ENCODE results near the gene PCDHB2.
"Not testable (repeated sequence)": the region's sequence is repeated elsewhere in the genome, so short reads cannot be mapped to it uniquely, and the experiment has no call there.

PCDHB2 gene

DNA sequence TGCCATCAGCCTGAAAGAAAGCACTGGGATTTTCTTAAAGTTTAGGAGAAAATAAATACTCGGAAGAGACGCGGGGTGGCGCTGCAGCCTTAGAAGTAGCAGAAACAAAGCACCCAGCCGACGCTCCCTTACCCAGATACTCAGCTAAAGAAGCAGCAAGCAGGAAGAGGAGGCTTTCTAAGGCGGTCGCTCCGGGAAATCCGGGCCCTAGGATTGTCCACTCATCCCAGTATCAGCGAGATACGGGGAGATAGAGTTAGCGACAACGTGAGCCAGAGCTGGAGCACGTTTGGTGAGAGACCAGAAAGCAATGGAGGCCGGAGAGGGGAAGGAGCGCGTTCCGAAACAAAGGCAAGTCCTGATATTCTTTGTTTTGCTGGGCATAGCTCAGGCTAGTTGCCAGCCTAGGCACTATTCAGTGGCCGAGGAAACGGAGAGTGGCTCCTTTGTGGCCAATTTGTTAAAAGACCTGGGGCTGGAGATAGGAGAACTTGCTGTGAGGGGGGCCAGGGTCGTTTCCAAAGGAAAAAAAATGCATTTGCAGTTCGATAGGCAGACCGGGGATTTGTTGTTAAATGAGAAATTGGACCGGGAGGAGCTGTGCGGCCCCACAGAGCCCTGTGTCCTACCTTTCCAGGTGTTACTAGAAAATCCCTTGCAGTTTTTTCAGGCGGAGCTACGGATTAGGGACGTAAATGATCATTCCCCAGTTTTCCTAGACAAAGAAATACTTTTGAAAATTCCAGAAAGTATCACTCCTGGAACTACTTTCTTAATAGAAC, at the start of gene PCDHB2:
TSS of gene PCDHB2 (plus strand) at position 135 of the 782 bp plus-strand sequence. CDS start at position 311, 176 bp downstream.
- DNase-seq (ENCODE audit: low read depth), result no peak

DNA sequence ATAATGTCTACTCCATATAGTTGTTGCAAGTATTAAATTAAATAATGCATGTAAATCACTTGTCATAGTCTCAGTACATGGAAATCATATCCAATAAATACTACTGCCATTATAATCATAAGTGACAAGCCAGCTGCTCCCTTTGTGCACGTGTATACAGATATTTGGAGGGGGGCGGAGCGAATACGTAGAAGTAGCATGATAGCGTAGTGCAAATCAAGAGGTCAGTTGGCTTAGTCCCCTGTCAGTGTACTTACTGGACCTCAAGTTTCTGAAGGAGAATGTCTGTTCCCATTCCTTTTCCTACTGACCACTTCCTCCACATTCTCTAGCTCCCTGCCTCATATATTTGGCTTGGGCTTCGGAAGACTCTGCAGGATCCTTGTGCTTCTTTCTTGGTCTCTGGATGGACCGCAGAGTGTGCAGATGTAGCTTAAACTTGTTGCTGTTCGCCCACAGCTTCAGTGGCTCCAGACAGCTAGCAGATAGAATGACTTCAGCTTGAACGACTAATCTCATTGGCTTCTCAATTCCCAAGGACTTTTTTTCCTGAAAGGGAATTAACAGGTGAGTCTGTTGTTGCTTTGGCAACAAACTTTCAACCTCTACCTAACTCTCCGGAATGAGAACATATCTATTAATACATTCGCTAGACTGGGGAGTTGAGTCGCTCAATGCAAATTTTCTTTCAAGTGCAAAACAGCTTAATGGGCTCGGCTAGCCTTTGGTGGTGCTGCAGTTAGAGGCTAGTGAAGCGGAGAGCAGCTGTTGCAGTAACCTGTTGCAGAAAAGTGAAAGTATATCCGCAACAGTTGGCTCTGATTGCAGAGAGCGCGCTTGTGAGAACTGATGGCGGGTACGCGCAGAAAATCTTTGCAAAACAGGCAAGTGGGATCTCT, 43.5 kb upstream of the PCDHB2 start, which contains the start of gene PCDHB1:
TSS of gene PCDHB1 (plus strand) at position 753 of the 899 bp plus-strand sequence. CDS start at position 850, 97 bp downstream.
- no peak for DNase-seq (ENCODE audit: low read depth)

DNA sequence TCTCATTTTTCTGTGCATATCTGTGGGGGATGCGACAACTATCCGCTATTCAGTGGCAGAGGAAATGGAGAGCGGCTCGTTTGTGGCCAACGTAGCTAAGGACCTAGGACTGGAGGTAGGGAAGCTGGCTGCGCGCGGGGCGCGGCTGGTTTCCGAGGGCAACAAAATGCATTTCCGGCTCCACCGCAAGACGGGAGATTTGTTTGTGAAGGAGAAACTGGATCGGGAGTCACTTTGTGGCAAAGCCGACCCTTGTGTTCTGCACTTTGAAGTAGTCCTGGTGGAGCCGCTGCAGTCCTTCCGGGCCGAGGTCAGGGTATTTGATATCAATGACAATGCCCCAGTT, 42.9 kb upstream of the PCDHB2 start:
- no peak for DNase-seq (ENCODE audit: low read depth)

DNA sequence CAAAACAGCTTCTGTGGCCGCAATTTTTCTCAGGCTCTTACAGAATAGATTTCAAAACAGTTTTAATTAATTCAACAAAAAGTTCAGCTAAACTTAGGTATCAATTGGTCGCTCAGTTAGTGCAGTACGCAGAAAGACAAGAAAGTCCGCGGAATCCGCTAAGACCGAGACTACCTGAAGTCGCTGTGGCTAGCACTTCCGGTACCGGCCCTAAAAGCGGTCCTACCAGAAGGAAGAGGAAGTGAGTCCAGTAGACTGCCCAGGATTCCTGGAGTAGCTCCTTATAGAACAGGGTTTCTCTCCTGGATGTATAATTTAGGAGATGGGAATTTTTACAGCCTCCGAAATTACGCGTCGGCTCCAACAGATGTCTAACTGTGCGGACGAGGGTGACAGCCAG, 16.6 kb upstream of the PCDHB2 start:
- DNase-seq (ENCODE audit: low read depth), result no peak

DNA sequence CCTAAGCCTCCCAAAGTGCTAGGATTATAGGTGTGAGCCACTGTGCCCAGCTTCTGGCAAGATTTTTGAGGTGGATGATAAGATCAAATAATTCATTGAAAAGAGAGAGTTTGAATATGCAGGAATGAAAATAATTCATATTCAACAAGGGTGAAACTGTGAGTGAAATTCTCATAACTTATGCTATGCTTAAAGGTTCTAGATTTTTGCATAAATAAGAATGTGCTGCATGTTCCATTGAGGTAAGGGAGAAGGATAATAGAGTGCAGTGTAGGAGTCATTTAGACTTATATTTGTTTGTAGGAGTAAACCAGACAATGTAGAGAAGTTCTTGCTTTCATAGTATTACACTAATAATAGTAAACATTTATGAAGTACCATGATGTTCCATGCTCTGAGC, 12.2 kb upstream of the PCDHB2 start:
- no peak for DNase-seq (ENCODE audit: low read depth)

DNA sequence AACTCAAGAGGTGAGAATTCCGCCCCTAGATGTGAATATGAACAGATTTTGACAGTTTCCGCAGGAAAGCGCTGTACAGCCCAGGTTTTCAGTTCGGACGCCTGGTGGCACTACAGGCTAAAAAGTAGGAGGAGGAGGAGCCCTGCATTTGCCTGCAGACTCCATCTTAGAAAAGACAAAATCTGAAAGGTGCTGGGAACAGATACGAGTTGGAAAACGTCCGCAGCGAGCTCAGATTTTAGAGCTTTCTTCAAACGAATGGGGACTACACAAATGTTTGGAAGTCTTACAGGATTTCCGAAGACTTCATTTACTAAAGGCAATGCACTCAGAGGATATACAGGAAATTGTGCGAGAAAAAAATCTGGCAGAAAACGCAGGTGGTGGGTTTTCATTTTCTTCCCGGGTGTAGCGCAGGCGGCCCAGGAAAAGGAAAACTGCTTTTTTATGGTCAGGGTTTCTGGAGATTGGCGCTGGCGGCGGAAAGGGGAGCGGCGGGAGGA, 9.9 kb upstream of the PCDHB2 start:
- no peak for DNase-seq (ENCODE audit: low read depth)

DNA sequence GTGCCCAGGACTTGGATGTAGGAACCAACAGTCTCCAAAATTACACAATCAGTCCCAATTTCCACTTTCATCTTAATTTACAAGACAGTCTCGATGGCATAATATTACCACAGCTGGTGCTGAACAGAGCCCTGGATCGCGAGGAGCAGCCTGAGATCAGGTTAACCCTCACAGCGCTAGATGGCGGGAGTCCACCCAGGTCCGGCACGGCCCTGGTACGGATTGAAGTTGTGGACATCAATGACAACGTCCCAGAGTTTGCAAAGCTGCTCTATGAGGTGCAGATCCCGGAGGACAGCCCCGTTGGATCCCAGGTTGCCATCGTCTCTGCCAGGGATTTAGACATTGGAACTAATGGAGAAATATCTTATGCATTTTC, 837 bp downstream of the PCDHB2 start:
- no peak for DNase-seq (ENCODE audit: low read depth)

DNA sequence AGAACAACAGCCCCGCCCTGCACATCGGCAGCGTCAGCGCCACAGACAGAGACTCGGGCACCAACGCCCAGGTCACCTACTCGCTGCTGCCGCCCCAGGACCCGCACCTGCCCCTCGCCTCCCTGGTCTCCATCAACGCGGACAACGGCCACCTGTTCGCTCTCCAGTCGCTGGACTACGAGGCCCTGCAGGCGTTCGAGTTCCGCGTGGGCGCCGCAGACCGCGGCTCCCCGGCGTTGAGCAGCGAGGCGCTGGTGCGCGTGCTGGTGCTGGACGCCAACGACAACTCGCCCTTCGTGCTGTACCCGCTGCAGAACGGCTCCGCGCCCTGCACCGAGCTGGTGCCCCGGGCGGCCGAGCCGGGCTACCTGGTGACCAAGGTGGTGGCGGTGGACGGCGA, 1.8 kb downstream of the PCDHB2 start:
- DNase-seq (ENCODE audit: low read depth), result not testable (repeated sequence)

DNA sequence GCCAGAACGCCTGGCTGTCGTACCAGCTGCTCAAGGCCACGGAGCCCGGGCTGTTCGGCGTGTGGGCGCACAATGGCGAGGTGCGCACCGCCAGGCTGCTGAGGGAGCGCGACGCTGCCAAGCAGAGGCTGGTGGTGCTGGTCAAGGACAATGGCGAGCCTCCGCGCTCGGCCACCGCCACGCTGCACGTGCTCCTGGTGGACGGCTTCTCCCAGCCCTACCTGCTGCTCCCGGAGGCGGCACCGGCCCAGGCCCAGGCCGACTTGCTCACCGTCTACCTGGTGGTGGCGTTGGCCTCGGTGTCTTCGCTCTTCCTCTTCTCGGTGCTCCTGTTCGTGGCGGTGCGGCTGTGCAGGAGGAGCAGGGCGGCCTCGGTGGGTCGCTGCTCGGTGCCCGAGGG, 2.2 kb downstream of the PCDHB2 start:
- not testable (repeated sequence) for DNase-seq (ENCODE audit: low read depth)

DNA sequence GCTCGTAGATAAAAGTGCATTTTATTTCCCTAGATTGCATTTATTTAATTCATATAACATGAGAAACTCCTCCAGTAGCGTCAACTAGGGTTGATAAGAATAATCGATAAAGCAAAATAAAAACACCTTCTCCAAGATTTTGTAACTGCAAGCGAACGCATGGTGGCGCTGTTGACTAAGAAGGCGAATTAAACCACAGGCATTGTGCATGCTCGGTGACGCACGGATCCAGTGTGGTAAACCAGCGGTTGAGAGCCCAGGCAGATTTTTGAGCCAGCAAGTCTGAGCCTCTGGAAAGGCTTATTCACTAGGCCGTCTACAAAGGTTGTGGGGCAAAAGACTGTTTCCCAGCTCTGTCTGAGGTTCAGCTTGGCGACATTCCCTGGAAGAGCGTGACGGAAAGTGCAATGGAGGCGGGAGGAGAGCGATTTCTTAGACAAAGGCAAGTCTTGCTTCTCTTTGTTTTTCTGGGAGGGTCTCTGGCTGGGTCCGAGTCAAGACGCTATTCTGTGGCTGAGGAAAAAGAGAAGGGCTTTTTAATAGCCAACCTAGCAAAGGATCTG, 5.9 kb downstream of the PCDHB2 start, which contains the start of gene PCDHB3:
TSS of gene PCDHB3 (plus strand) at position 231 of the 563 bp plus-strand sequence. CDS start at position 408, 177 bp downstream.
- no peak for DNase-seq (ENCODE audit: low read depth)

DNA sequence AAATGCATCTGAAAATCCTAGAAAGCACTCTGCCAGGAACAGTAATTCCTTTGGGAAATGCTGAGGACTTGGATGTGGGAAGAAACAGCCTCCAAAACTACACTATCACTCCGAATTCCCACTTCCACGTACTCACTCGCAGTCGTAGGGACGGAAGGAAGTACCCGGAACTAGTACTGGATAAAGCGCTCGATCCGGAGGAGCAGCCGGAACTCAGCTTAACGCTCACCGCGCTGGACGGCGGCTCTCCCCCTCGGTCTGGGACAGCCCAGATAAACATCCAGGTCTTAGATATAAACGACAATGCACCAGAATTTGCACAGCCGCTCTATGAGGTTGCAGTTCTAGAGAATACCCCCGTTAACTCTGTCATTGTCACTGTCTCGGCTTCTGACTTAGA, 6.6 kb downstream of the PCDHB2 start:
- no peak for DNase-seq (ENCODE audit: low read depth)

DNA sequence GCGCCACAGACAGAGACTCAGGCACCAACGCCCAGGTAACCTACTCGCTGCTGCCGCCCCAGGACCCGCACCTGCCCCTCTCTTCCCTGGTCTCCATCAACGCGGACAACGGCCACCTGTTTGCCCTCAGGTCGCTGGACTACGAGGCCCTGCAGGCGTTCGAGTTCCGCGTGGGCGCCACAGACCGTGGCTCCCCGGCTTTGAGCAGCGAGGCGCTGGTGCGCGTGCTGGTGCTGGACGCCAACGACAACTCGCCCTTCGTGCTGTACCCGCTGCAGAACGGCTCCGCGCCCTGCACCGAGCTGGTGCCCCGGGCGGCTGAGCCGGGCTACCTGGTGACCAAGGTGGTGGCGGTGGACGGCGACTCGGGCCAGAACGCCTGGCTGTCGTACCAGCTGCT, 7.7 kb downstream of the PCDHB2 start:
- DNase-seq (ENCODE audit: low read depth), result not testable (repeated sequence)

DNA sequence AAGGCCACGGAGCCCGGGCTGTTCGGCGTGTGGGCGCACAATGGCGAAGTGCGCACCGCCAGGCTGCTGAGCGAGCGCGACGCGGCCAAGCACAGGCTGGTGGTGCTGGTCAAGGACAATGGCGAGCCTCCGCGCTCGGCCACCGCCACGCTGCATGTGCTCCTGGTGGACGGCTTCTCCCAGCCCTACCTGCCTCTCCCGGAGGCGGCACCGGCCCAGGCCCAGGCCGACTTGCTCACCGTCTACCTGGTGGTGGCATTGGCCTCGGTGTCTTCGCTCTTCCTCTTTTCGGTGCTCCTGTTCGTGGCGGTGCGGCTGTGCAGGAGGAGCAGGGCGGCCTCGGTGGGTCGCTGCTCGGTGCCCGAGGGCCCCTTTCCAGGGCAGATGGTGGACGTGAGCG, 8.1 kb downstream of the PCDHB2 start:
- not testable (repeated sequence) for DNase-seq (ENCODE audit: low read depth)

DNA sequence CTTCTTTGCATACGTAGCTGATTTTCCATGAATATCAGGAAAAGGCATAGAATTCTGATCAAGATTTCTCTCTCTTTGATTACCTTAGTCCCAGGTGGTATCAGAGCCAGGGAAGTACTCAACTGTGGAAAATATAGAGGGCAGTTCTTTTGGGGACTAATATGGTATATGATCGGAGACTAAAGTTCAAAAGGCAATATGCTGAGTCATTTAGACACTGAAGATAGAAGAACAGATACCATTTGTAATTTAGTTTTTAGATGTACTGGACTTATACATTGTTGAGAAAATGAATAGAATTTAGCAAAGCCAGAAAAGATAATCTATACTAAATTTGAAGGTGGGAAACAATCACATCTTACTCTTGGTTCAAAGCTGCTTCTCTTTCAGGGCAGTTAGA, 10.9 kb downstream of the PCDHB2 start:
- no peak for DNase-seq (ENCODE audit: low read depth)

DNA sequence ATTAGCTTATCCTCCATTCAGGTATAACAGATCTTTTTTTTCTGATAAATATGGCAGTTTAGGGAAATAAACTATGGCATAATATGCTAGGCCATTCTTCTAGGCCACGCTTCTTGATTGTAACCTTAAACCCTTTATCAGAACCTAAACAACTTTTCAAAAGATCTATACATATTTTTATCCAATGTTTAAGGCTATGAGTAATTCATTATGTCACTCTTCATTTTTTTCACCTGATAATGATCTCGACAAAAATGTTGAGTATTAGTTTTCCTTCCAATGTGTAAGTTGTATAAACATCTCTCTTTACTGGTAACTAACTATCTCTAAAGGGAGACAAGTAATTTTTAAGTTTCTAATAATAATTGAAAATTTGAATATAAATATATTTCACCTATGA, 24.8 kb downstream of the PCDHB2 start:
- DNase-seq (ENCODE audit: low read depth), result no peak

DNA sequence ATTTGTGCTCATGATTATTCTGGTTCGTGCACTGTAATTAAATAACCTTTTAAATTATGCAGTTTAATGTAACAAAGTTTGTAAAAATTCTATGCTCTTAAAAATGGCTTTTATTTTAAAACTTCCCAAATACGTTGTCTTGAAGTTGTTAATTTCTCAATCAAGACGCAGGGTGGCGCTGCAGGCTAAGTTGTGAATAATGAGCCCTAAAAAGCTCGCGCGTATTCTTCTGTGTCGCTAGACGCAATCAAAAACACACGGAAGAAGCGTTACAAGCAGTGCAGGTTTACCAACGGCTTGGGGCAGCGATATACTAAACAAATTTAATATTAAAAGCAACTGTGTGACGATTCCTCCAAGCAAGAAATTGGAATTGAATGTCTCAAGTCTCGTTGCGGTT, 27.1 kb downstream of the PCDHB2 start, which contains the start of gene PCDHB4:
TSS of gene PCDHB4 (plus strand) at position 256 of the 400 bp plus-strand sequence. CDS start 181 bp downstream, outside the sequence.
- no peak for DNase-seq (ENCODE audit: low read depth)

DNA sequence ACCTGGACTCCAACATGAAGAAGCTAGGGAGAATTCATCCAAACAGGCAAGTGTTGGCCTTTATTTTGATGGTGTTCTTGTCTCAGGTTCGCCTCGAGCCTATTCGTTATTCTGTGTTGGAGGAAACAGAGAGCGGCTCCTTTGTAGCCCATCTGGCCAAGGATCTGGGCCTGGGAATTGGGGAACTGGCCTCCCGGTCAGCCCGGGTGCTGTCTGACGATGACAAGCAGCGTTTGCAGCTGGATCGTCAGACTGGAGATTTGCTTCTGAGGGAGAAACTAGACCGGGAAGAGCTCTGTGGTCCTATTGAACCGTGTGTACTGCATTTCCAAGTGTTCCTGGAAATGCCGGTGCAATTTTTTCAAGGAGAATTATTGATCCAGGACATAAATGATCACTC, 27.6 kb downstream of the PCDHB2 start:
- no peak for DNase-seq (ENCODE audit: low read depth)

DNA sequence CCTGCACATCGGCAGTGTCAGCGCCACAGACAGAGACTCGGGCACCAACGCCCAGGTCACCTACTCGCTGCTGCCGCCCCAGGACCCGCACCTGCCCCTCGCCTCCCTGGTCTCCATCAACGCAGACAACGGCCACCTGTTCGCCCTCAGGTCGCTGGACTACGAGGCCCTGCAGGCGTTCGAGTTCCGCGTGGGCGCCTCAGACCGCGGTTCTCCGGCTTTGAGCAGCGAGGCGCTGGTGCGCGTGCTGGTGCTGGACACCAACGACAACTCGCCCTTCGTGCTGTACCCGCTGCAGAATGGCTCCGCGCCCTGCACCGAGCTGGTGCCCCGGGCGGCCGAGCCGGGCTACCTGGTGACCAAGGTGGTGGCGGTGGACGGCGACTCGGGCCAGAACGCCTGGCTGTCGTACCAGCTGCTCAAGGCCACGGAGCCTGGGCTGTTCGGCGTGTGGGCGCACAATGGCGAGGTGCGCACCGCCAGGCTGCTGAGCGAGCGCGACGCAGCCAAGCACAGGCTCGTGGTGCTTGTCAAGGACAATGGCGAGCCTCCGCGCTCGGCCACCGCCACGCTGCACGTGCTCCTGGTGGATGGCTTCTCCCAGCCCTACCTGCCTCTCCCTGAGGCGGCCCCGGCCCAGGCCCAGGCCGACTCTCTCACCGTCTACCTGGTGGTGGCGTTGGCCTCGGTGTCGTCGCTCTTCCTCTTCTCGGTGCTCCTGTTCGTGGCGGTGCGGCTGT, 29.2 kb downstream of the PCDHB2 start:
- DNase-seq (ENCODE audit: low read depth), result not testable (repeated sequence)

DNA sequence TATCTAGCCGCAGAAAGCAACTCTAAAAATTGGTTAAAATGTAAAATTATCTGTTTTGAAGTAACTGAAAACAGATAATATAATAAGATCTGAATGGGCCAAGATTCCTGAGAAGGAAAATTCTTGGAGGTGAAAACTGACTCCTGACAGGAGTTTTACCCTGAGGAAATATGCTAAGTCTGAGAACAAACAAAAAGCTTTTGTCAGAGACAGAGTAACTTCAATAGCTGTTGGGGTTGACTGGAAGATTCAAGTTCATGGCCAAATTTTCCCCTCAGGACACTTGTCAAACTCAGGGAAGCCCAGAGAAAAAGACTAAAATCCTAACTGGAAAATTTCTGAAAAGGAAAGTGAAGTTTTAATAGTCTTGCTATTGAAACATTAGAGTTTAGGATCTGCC, 32.9 kb downstream of the PCDHB2 start:
- DNase-seq (ENCODE audit: low read depth), result no peak

DNA sequence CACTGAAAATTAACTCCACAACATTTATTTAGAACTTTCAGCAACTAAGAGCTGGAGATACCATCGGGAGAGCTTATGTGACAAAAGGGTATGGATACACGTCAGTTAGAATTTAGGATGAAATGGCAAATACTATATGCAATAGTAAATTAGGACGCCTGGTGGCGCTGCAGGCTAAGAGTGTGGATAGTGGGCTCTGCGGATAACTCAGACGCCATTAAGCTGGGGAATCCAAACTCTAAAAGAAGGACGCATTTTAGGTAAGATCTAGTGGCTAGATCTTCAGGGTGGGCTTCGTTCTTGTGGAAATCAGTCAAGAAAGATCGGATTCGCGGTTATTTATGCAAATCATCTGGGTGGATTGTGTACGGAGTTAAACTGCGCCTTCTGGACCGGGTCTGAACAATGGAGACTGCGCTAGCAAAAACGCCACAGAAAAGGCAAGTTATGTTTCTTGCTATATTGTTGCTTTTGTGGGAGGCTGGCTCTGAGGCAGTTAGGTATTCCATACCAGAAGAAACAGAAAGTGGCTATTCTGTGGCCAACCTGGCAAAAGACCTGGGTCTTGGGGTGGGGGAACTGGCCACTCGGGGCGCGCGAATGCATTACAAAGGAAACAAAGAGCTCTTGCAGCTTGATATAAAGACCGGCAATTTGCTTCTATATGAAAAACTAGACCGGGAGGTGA, 40.8 kb downstream of the PCDHB2 start, which contains the start of gene PCDHB5:
TSS of gene PCDHB5 (plus strand) at position 177 of the 688 bp plus-strand sequence. CDS start at position 406, 229 bp downstream.
- no peak for DNase-seq (ENCODE audit: low read depth)

All from activated T-helper 9 cell treated with anti-CD3 and anti-CD28 coated beads, Interleukin-2, amount 50 U/mL, for 16 hours (primary cell).